Uterus (tissue), 2 donors: ENCODE measurements around the gene STIM1.

ENCODE experiments used
- POLR2A ChIP-seq, 2 donors: fragments of 450-650 bp; IDR thresholded peaks; one replicate each; pipeline ENCODE4 v1.6.1; 2016; ENCODE audit warnings: antibody characterized with exemption in 2 of 2, mild to moderate bottlenecking in 1 of 2, moderate library complexity in 1 of 2
- TF ChIP-seq, protein P1 (sequence below), 4 experiments: fragments of 200-600 bp in 2 of 4; fragments of 450-650 bp in 2 of 4; sonication (generic) in 2 of 4; IDR thresholded peaks; one replicate each; pipeline ENCODE4 v1.5.1; 2016 to 2019; ENCODE audit warnings: antibody characterized with exemption in 4 of 4, mild to moderate bottlenecking in 2 of 4, moderate library complexity in 1 of 4

- TF ChIP-seq, protein P1, sequence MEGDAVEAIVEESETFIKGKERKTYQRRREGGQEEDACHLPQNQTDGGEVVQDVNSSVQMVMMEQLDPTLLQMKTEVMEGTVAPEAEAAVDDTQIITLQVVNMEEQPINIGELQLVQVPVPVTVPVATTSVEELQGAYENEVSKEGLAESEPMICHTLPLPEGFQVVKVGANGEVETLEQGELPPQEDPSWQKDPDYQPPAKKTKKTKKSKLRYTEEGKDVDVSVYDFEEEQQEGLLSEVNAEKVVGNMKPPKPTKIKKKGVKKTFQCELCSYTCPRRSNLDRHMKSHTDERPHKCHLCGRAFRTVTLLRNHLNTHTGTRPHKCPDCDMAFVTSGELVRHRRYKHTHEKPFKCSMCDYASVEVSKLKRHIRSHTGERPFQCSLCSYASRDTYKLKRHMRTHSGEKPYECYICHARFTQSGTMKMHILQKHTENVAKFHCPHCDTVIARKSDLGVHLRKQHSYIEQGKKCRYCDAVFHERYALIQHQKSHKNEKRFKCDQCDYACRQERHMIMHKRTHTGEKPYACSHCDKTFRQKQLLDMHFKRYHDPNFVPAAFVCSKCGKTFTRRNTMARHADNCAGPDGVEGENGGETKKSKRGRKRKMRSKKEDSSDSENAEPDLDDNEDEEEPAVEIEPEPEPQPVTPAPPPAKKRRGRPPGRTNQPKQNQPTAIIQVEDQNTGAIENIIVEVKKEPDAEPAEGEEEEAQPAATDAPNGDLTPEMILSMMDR (IDR thresholded peaks at IDR 0.05), result no peak
- TF ChIP-seq POLR2A (IDR thresholded peaks at IDR 0.05), result no peak
Observed at GRCh38 chr11:3984896-3985295, 129.4 kb downstream of the STIM1 start.
